Adipose tissue (tissue), 3 donors: ENCODE measurements around the gene STX16. TPM values are rescaled to one million over a fixed set of nuclear protein-coding genes. Genes with fewer than 3 reads are reported as not detected.

Experiments used
- H3K27ac ChIP-seq: one replicate; pipeline ENCODE4 v1.5.1; 2013; ENCODE audit warnings: low read depth, low read length
- WGBS, 3 donors: extraction: QIAGEN DNeasy Blood & Tissue Kit; methylation state at CpG; one replicate each; pipeline ENCODE4 v1.1.7; 2013; 5-methylcytosine and 5-hydroxymethylcytosine counted together
- polyA plus RNA-seq, 3 donors: library from polyadenylated mRNA; stranded (reverse); fragments of 200-250 nt; gene quantifications; one replicate each; pipeline ENCODE4 v1.2.3, GENCODE V29; 2013
- donor health status: healthy with polysubstance abuse.
- donor health status: Bipolar disorder and iron deficiency.
- donor health status: healthy.

STX16 gene
- polyA plus RNA-seq, 3 donors: 21.7 to 36.9 (median 35.9) TPM

DNA sequence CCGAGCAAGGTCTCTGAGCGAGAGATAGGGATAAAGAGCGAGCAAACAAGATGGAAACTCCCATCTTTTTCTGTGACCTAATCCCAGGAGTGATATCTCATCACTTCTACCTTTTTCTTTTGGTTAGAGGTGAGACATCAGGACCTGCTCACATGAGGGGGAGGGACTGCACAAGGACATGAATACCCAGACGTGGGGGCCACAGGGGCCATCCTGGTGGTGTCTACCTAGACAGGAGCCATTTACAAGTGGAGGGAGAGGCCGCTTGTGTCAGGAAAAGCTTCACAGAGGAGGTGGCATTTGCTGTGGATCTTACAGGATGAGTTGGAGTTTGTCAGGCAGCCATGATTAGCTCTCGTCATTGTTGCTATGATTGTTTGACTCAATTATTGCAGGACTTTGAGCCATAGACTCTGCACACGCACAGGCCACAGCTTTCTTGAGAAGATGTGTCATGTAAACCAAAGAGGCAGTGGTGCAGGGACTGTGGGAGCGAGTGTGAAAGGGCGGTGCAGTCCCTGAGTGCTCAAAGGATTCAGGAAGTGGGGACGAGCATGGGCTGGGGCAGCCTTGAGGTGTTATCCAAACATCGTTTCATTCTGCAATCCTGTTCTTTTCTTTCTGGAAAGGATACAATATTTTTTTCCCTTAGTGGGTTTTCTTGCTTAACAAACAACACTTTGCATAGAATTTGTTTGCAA is 49.2 kb downstream of the STX16 start:
- WGBS, 3 donors: 77 to 84% (median 83%) methylated on average over 11 of the region's 11 CpGs

DNA sequence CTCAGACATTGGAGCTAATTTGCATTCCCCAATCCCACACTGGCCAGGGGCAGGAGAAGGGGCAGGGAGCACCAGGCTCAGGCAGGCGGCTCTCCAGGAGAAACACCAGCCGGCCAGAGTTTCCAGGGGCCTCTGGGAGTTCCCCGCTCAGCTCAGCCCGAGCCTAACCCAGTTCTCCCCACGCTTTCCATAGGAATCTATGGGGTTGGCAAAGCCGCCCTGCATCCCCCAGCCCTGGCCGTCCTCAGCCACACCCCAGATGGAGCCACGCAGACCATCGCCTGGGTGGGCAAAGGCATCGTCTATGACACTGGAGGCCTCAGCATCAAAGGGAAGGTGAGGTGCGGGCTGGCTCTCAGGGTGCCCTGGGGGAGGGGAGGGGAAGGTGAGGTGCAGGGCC is 49.7 kb downstream of the STX16 start:
- H3K27ac ChIP-seq: no peak overlapping the region
- WGBS, 3 donors: 73 to 87% (median 85%) methylated on average over 11 of the region's 11 CpGs

More for the DNA sequence above, 49.2 kb downstream of the STX16 start:
- no peak overlapping the region for H3K27ac ChIP-seq

DNA sequence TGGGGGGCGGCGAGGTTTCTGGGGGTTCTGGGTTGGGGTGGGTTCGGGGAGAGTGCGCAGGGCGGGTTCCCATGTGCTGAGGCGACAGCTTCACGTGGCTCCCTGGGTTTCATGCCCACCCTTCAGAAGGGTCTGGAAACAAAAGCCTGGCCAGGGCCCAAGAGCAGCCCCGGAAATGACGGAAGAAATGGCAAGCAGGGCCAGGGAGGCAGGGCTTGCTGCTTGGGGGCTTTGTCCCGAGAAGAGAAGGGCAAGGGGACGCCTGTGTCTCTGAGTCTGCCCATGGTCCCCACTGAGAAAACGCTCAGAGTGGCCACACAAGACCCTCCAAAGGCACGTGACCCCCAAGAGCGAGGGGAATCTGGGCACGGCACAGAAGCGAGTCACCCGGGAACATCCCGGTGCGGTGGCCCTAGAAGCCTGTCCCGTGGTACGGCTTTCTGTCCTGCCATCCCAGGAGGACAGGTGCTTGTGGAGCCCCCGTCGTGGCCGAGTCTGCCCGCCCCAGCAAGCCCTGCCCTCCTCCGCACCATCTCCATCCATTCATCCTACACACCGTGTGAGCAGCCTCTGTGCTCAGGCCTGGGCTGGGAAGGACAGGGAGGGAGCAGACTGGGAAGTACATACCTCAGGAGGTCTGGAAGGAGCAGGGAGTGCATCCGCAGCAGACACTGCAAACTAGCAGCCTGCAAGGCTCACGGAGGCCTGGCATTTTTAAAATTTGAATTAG is 50.5 kb downstream of the STX16 start:
- no peak overlapping the region for H3K27ac ChIP-seq

DNA sequence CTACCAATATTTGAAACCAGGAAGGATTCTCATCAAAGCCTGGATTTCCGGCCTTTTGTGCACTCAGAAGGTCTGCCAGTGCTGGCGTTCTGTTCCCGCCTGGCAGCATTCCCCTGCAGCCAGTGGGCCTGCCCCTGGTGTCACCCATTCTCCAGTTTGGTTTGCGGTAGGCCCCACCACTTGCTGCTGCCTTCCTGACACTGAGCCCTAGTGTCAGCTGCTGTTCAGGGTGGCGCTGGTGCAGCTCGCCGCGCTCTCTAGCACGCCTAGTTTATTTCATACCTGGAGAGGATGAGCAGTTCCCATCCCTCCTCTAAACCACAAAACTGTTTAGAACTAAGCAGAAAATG is 51.1 kb downstream of the STX16 start:
- 86 to 96% (median 92%) methylated on average over 9 of the region's 9 CpGs for WGBS, 3 donors
- H3K27ac ChIP-seq: no peak overlapping the region

More for the DNA sequence above, 50.5 kb downstream of the STX16 start:
- WGBS, 3 donors: 90 to 94% (median 93%) methylated on average over 24 to 29 of the region's 29 CpGs

DNA sequence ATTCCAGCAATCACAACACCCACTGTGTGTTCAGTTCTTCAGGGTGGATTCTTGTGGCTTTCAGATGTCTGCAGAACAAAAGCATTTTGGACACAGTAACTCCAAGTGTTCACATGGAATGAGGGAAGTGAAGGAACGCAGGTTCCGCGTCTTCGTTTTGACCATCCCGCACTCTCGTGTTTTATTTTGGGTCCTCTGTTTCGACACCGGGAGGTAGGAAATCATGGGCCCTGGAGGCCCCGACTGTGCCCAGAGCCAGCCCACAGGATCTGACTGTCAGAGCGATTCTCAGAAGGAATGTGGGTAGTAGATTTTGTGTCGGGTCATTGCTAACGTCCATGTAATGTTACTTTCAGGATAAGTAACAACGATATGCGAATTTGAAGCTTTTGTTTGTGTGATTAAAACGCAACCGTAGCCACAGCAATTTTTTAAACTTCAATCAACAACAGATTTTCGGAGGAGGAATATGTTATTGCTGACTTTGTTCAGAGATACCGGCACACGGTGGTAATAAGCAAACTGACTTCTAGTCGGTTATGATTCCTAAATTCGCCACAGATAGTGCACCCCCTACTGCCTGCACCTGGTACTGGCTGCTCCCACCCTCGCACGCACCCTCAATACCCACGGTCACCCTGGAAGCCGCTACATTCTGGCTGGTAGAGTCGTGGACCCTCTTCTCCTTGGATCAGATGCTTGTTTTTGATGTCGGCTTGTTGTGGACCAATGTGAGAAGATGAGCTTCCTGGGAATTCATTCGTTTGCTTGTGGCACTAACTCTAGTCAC is 52.0 kb downstream of the STX16 start:
- no peak overlapping the region for H3K27ac ChIP-seq
- WGBS, 3 donors: 90 to 96% (median 96%) methylated on average over 28 of the region's 28 CpGs

DNA sequence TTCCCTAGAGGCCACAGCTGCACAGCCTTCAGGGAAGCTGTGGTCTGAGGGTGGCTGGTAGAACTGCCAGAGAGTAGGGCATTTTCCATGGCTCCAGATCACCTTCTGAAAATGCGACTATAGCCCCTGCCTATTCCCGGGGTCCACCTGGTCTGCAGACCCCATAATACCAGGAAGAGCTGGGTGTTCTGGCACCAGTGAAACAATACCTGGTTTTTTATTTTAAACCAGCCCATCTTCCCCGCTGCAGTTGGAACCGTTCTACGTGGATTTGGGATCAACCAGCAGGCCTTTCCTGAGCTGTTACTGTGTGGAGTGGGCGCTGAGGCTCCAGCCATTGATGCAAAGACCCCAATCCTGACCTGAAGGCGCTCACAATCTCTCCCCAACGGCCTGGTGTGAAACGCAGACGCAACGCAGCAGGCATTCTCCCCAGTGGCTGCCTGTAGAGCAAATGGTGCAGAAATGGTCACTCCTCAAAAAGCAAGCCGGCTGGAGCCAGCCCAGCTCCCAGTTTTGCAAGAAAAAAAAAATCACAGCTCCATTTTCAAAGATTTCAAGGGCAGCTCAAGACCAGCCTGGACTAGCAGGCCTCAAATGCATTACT is 52.8 kb downstream of the STX16 start:
- 93 to 96% (median 96%) methylated on average over 12 of the region's 12 CpGs for WGBS, 3 donors
- H3K27ac ChIP-seq: no peak overlapping the region

DNA sequence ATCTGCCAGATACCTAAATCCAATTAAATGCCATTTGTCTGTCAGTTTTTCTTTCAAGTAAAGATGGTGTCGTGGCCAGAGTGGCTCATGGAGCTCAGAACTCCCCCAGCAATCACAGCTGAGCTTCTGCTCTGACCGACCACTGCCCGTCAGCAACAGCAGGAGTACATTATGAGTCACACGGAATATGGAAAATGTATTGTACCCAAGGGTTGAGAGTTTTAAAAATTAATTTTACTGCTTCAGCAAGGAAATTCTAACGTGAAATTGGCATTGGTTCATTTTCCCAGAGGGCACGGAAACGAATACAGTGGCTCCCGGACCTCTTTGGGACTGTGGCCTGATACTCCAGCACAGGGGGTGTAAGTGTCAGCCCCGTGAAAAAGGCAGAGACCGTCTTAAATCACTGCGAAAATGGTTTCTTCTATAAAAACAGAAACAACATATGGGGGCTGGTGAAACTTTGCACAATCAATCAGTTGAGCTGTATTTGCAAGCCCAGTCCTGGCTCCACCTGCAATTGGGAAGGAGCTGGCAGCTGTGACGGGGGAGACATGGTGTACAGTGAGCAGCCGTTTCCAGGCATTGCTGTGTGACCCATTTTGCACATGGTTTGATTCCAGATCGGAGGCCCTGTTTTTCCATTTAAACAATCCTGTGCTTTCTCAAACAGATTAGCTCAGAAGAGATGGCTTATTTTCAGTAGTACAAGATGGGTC is 54.3 kb downstream of the STX16 start:
- WGBS, 3 donors: 87 to 92% (median 89%) methylated on average over 14 of the region's 14 CpGs
- H3K27ac ChIP-seq: no peak overlapping the region

DNA sequence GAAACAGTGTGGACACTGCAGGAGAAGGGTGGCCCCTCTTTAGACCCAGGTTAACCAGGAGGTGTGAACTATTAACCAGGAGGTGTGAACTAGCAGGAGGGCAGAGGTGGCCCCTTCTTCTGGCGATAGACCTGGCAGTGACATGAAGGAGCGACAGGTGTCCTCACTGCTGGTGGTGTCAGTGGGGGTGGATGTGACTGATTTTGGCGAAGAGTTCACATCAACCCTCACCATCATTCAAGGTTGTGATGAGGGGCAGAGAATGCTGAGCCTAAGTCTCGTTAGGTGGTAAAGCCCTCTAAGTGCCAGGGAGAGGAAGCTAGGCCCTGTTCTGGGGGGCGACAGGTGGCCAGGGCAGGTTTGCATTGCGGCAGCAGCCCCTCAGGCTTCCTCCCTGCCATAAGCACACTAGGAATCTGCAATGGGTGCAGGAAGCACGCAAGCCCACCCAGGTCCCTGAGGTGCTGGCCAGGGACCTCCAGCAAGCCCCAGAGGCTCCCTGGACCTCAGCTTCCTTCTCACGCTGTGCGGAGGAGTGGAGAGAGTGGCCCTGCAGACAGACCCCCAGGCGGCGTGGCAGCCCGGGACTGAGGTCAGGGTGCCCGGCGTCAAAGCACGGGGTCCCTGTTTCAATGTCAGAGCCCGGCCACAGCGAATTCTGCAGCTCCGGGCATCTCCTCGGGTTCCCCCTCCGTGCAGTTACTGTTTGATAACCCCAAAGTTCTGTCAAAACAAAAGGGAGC is 55.2 kb downstream of the STX16 start:
- no peak overlapping the region for H3K27ac ChIP-seq
- WGBS, 3 donors: 86 to 96% (median 92%) methylated on average over 19 to 20 of the region's 20 CpGs

DNA sequence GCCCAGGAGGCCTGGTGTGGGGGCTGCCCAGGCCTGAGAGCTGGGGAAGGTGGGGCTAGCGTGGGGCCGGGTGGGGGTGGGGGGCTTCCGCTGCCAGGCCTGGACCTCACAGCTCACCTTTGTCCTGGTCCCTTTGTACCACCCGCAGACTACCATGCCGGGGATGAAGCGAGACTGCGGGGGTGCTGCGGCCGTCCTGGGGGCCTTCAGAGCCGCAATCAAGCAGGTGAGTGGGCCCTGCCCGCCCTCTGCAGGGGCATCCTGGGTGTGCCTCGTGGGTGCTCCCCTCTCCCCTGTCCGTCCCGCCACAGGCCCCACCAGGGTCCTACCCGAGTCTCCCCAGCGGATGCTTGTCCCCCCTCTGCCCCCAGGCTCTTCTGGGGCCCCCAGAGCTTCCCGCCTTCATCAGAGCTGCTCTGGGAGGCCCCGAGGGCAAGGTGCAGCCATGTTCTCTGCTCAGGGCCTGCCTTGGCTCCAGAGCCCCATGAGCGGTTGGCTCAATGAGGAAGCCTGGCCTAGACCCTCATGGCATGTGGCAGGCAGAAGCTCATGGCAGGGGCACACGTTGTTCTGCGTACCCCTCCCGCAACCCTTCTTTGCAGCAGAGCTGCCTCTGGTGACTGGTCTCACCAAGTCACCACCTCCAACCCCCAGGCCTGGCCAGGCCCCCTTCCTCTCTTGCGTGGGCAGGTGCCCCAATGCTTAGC is 56.0 kb downstream of the STX16 start:
- 95 to 98% (median 95%) methylated on average over 21 to 23 of the region's 23 CpGs for WGBS, 3 donors
- H3K27ac ChIP-seq: no peak overlapping the region

DNA sequence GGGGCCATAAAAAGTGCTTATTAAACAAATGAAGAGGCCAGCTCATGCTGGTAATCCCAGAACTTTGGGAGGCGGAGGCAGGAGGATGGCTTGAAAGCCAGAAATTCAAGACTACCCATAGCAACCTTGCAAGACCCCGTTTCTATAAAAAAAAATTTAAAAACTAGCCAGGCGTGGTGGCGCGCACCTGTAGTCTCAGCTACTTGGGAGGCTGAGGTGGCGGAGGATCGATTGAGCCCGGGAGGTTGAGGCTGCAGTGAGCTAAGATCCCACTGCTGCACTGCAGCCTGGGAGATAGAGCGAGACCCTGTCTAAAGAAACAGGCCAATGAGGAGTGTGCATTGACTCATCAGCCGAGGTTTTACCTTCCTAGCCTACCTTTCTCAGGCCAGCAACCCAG is 56.7 kb downstream of the STX16 start:
- no peak overlapping the region for H3K27ac ChIP-seq
- WGBS, 3 donors: 96% methylated on average over 10 of the region's 10 CpGs

DNA sequence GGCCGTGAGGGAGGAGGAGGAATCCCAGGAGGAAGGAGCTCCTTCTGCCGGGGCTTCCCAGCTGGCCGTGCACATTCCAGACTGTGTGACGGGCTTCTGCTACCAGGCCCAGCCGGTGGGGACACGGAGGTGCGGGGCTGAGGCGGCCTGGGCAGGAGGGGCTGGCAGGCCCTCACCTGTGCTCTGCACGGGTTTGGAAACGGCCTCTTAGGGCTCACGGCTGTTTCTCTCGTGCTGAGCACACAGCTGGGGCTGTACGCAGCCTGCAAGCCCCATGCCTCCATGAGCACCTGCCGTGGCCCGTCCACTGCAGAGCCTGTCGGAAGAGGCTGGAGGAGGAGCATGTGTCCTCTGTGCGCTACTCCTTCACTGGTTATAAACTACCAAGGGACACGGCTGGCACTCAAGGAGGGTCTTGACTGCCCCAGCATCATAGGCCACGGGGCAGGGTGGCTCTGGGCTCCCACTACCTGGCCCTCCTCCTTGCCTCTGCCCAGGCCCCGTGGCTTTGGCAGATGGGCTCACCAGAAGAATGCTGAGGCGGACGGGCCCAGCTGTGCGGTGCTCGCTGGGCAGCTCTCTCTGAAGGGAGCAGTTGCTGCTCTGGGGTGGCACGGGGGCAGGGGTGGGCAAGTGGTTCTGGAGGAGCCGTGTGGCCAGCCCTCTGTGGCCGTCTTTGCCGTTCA is 57.3 kb downstream of the STX16 start:
- WGBS, 3 donors: 92 to 94% (median 93%) methylated on average over 28 of the region's 28 CpGs
- H3K27ac ChIP-seq: no peak overlapping the region

DNA sequence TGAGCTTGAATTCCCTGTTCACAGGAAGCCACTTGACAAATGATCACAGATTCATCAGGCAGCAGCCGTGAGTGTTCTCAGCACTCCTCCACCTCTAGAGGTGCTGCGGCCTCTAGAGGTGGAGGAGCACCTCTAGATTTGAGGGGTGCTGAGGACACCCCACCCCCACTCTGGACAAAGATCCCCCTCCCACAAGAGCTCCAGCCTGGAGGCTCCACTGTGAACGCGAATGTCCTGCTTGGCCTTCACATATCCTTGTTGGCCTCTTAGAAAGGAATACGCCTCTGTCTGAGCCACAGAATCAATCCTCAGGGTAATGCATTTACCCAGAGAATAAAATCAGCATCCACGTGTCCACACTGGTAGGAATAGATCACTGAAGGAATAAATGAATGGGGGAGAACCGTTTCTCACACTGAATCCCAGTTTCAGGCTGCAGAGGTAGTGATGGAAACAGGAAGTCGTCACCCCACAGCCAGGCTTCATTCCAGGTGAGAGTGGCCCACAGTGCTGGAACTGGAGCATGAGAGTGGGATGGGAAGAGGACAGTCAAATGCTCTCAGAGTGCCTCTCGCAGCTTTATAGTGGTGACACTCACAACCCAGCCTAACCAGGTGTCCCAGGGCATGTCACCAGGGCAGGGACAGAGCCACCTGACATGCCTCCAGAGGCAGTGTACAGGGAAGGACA is 58.1 kb downstream of the STX16 start:
- WGBS, 3 donors: 82 to 91% (median 88%) methylated on average over 9 of the region's 9 CpGs
- no peak overlapping the region for H3K27ac ChIP-seq

DNA sequence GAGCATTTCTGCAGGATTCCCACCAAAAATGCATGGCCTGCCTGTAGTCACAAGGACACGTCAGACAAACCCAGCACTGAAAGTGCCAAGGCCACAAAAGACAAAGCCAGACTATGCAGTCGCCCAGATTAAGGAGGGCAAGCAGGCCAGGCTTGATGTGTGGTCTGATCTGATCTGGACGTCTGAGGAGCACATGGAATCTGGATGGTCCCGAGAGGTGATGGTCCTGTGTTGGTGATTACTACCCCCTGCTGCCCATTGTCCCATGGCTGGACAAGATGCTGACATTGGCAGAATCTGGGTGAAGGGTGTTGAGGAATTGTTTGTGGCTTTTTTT is 58.6 kb downstream of the STX16 start:
- WGBS, 3 donors: 87 to 91% (median 90%) methylated on average over 4 of the region's 4 CpGs

DNA sequence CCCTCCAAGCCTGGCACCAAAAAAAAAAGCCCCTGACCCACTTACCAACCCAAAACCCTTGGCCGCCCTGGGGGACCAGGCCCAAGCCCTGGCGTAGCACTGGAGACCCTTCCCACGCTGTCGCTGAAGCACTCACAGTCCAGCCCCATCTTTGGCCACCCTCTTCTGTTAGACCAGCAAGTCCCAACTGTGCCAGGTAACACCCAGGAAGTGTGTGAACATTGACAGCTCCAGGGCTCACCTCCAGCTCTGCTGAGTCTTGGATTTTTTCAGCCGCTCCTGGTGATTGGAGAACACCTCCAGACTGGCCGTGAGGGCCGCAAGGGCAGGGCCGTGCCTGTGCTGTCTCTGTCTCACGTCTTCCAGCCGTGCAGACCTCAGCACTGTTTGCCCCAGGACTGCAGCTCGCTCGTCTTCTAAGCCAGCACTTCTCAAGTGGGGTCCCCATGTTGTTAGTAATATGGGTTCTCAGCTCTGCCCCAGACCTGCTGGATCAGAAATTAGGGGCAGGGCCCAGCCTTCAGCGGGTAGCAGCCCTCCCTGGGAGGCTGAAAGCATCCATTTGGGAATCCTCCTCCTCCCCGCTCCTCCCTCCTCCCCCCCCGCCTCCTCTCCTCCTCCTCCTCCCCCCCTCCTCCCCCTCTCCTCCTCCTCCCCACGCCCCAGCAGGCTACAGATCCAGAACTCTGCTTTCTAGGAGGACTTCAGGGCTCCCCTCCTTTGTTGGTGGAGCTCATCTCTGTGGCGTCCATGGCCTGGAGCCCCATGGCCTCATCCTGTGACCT is 59.6 kb downstream of the STX16 start:
- WGBS, 3 donors: 85 to 86% (median 85%) methylated on average over 15 to 16 of the region's 17 CpGs
- no peak overlapping the region for H3K27ac ChIP-seq

More for the DNA sequence above, 58.6 kb downstream of the STX16 start:
- no peak overlapping the region for H3K27ac ChIP-seq

DNA sequence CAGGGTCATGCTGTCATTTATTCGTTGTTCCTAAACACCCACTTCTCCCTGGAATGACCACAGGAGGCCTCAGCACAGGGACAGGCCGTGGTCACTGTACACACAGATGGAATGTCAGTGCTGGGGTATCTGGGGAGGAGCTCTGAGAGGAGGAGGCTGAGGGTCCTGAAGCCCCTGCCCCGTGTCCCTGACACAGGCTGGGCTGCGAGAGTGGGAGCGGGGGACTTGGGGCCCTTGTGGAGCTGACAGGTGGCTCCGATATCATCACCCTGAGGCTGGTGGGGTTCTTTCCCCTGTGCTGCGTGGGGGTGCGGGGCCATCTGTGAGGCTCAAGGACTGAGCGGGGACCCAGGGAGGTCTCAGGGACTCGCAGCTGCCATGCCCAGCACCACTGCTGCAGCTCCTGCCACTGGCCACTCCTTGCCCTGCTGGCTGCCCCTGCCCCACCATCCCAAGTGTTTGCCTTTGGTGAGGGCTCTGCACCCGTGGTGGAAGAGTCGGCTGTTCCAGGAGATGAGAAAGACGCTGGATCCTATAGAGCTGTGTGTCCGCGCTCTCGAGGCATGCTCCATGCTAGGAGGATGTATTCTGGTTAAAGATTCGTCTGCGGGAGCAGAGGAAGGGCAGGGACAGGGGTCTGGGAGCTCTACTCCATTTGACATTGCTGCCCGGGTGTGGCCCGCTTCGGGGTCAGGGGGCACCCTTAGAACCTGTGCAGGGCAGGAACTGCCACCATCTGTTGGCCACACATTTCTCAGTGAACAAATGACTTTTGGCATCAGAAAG is 60.4 kb downstream of the STX16 start:
- H3K27ac ChIP-seq: no peak overlapping the region
- 91 to 95% (median 94%) methylated on average over 20 to 21 of the region's 21 CpGs for WGBS, 3 donors
